Trophoblast cell (in vitro differentiated cells and primary cell): ENCODE results near the gene BCL11B.

Experiments
- DNase-seq, 2 donors: peaks; one replicate each; pipeline ENCODE4 v3.0.0-alpha.2; 2016
- H2AFZ ChIP-seq: 2 replicates; pipeline ENCODE4 v1.6.1; 2013; ENCODE audit warnings: low read length, moderate library complexity, mild to moderate bottlenecking; ENCODE audit not compliant: insufficient read depth, poor library complexity
- H2AK5ac ChIP-seq: 2 replicates; pipeline ENCODE4 v1.6.1; 2013; ENCODE audit warnings: mild to moderate bottlenecking, low read length
- H2BK120ac ChIP-seq: 2 replicates; pipeline ENCODE4 v1.6.1; 2013; ENCODE audit warnings: low read length, mild to moderate bottlenecking, moderate library complexity; ENCODE audit not compliant: insufficient read depth, poor library complexity
- H2BK12ac ChIP-seq: 2 replicates; pipeline ENCODE4 v1.6.1; 2013; ENCODE audit warnings: mild to moderate bottlenecking, low read length, moderate library complexity
- H2BK5ac ChIP-seq: 2 replicates; pipeline ENCODE4 v1.6.1; 2013; ENCODE audit warnings: low read length, low read depth, moderate library complexity, mild to moderate bottlenecking; ENCODE audit not compliant: poor library complexity
- H3K14ac ChIP-seq: 2 replicates; pipeline ENCODE4 v1.6.1; 2013; ENCODE audit warnings: mild to moderate bottlenecking, low read length
- H3K18ac ChIP-seq: 2 replicates; pipeline ENCODE4 v1.6.1; 2013; ENCODE audit warnings: mild to moderate bottlenecking, low read length
- H3K23ac ChIP-seq: 2 replicates; pipeline ENCODE4 v1.6.1; 2013; ENCODE audit warnings: low read length
- H3K27ac ChIP-seq: 2 replicates; pipeline ENCODE4 v1.5.1; 2013; ENCODE audit warnings: low read depth, mild to moderate bottlenecking, inconsistent platforms, low read length, moderate library complexity
- H3K27me3 ChIP-seq: 2 replicates; pipeline ENCODE4 v1.6.1; 2013; ENCODE audit warnings: inconsistent platforms, mild to moderate bottlenecking, low read length, moderate library complexity; ENCODE audit not compliant: insufficient read depth
- H3K36me3 ChIP-seq, 2 experiments: 1 replicate in 1 of 2; 2 replicates in 1 of 2; pipeline ENCODE4 v1.6.1; 2013; ENCODE audit warnings: low read length in 2 of 2, mild to moderate bottlenecking in 2 of 2, moderate library complexity in 1 of 2; ENCODE audit not compliant: insufficient read depth in 2 of 2, control insufficient read depth in 1 of 2
- H3K4ac ChIP-seq: 2 replicates; pipeline ENCODE4 v1.6.1; 2013; ENCODE audit warnings: low read depth, mild to moderate bottlenecking, low read length, moderate library complexity
- H3K4me1 ChIP-seq, 2 experiments: 1 replicate in 1 of 2; 2 replicates in 1 of 2; pipeline ENCODE4 v1.6.1; 2013; ENCODE audit warnings: low read length in 2 of 2, mild to moderate bottlenecking in 2 of 2, moderate library complexity in 1 of 2; ENCODE audit not compliant: insufficient read depth in 2 of 2, control insufficient read depth in 1 of 2
- H3K4me2 ChIP-seq: 2 replicates; pipeline ENCODE4 v1.6.1; 2013; ENCODE audit warnings: inconsistent platforms, mild to moderate bottlenecking, low read length, moderate library complexity
- H3K4me3 ChIP-seq: 2 replicates; pipeline ENCODE4 v1.5.1; 2013; ENCODE audit warnings: mild to moderate bottlenecking, low read depth, low read length, inconsistent platforms
- H3K79me1 ChIP-seq: one replicate; pipeline ENCODE4 v1.6.1; 2013; ENCODE audit warnings: low read length
- H3K79me2 ChIP-seq: 2 replicates; pipeline ENCODE4 v1.6.1; 2013; ENCODE audit warnings: low read length, mild to moderate bottlenecking; ENCODE audit not compliant: control insufficient read depth, insufficient read depth, poor library complexity
- H3K9ac ChIP-seq: 2 replicates; pipeline ENCODE4 v1.6.1; 2013; ENCODE audit warnings: mild to moderate bottlenecking, low read length
- H3K9me3 ChIP-seq: 2 replicates; pipeline ENCODE4 v1.6.1; 2013; ENCODE audit warnings: low read depth, mild to moderate bottlenecking, control low read depth, inconsistent platforms, low read length; ENCODE audit not compliant: insufficient read depth
- H4K12ac ChIP-seq: 2 replicates; pipeline ENCODE4 v1.6.1; 2013; ENCODE audit warnings: low read depth, mild to moderate bottlenecking, low read length, moderate library complexity
- H4K8ac ChIP-seq: 2 replicates; pipeline ENCODE4 v1.6.1; 2013; ENCODE audit warnings: low read depth, mild to moderate bottlenecking, low read length, moderate library complexity
- H4K91ac ChIP-seq: one replicate; pipeline ENCODE4 v1.6.1; 2013; ENCODE audit warnings: low read depth, mild to moderate bottlenecking, low read length, moderate library complexity
- WGBS: extraction: QIAGEN DNeasy Blood & Tissue Kit; methylation state at CpG from one replicate; pipeline ENCODE4 v1.1.7; 2013; ENCODE audit warnings: missing lambda C conversion rate; ENCODE audit not compliant: insufficient read length, insufficient coverage; ENCODE audit errors: extremely low coverage; 5-methylcytosine and 5-hydroxymethylcytosine counted together

The BCL11B gene

DNA sequence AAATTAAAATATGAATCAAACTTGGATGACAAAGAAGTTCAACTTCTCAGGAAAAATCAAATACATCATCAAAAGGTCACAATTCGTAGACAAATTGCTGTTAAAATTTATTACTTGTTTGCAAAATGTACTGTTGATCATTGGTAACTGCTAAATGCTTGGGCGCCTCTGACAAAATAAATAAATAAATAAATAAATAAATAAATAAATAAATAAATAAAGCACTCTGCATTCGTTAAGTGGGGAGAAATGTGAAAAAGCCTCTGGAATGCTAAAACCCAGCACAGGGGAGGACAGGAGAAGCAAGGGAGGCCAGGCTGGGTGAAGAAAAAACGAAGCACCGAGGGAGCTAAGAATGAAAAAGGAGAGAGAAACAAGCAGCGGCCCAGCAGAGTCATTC, 115.2 kb downstream of the BCL11B start:
- Histone ChIP-seq H3K4ac (no peak overlapping the region), H3K4me2 (no peak overlapping the region), H2AFZ (no peak overlapping the region), H3K9ac (no peak overlapping the region), H2BK12ac (no peak overlapping the region), H3K79me1 (no peaks in the 10 kb centered on the region), H4K12ac (no peak overlapping the region), H2BK5ac (no peak overlapping the region), H3K36me3 (no peaks in the 10 kb centered on the region), H3K4me1 (peaks cover 3 to 13% of the 10 kb centered on the region in 2 experiments), H4K91ac (no peak overlapping the region), H2AK5ac (no peak overlapping the region), H3K27me3 (no peaks in the 10 kb centered on the region), H3K18ac (no peak overlapping the region), H3K27ac (no peak overlapping the region), H2BK120ac (no peak overlapping the region), H3K4me3 (no peak overlapping the region), H4K8ac (no peak overlapping the region), H3K9me3 (peaks cover 5% of the 10 kb centered on the region), H3K14ac (no peak overlapping the region), H3K79me2 (no peaks in the 10 kb centered on the region), H3K23ac (no peak overlapping the region)
- no peak for DNase-seq
- no CpG with 5 or more reads among the region's 6 CpGs for WGBS

DNA sequence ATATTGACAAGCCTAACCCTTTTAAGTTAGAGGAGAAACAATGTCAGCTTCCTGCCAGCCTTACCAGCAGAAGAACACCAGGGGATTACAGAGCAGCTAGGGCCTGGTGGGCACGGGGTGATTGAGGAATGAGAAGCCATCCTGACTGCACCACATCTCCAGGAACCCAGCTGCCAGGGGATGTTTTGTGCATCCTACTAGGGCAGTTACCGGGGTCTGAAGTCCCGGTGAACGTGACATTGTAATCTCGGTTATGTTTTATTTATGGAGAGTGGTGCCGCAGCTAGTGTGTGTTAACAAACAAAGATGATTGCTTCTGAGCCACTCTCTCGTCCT, 115.9 kb downstream of the BCL11B start:
- Histone ChIP-seq H3K9me3 (peaks cover 5% of the 10 kb centered on the region), H3K4ac (no peak overlapping the region), H3K79me2 (no peaks in the 10 kb centered on the region), H4K91ac (no peak overlapping the region), H2BK120ac (no peak overlapping the region), H3K14ac (no peak overlapping the region), H4K8ac (no peak overlapping the region), H3K4me1 (peaks cover 3 to 13% of the 10 kb centered on the region in 2 experiments), H3K79me1 (no peaks in the 10 kb centered on the region), H3K27me3 (no peaks in the 10 kb centered on the region), H2BK5ac (no peak overlapping the region), H3K27ac (no peak overlapping the region), H3K23ac (no peak overlapping the region), H4K12ac (no peak overlapping the region), H3K9ac (no peak overlapping the region), H2AFZ (no peak overlapping the region), H2BK12ac (no peak overlapping the region), H2AK5ac (no peak overlapping the region), H3K4me3 (peak overlapping the region; percentile 4), H3K4me2 (no peak overlapping the region), H3K36me3 (no peaks in the 10 kb centered on the region), H3K18ac (no peak overlapping the region)
- no CpG with 5 or more reads among the region's 7 CpGs for WGBS
- DNase-seq = no peak

DNA sequence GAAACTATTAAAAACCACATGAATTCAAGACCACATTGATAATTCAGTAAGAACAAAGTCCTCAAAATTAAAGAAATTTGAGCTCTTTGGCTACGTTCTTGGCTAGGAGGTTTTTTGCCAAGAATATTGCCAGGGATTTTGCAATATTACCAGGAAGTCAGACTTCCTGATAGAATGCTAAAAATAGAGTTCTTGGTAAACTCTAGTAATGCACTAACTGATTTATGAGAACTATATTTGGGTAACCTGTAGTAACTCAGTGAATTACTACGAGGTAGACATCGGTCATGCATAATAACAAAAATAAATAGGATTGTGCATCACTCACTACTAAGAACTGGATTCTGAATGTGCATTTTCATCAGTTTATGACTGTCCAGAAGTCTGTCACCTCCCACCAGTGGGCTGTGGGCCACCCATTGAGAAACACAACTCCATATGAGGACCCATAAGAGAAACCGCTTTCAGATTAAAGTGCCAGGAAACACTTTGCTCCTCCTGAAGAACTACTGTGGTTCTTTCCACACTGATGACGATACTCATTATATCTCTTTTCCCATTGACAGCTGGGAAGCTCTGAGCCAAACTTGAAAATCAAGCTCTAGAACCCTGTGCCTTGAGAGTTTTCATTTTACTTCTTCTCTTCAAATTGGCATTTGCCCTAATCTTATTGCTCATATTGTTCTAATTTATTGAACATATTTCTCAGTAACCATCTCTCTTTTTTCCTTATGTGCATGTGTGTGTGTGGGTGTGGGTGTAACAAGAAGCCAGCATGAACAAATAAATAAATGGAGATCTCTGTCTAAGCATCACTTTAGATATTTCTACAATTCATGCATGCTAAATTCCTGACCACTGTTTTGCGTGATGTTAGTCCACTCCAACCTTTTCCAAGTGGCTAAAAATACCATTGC, 116.6 kb downstream of the BCL11B start:
- H4K91ac ChIP-seq = no peak overlapping the region
- no peak overlapping the region for H3K18ac ChIP-seq
- no peak for DNase-seq
- H3K23ac ChIP-seq = no peak overlapping the region
- no peaks in the 10 kb centered on the region for H3K27me3 ChIP-seq
- H3K4me1 ChIP-seq = peaks cover 3 to 13% of the 10 kb centered on the region in 2 experiments
- no peak overlapping the region for H3K4me2 ChIP-seq
- H3K27ac ChIP-seq = no peak overlapping the region
- no peak overlapping the region for H2BK5ac ChIP-seq
- H3K4ac ChIP-seq = no peak overlapping the region
- no peaks in the 10 kb centered on the region for H3K79me2 ChIP-seq
- no peaks in the 10 kb centered on the region for H3K79me1 ChIP-seq
- H4K8ac ChIP-seq = no peak overlapping the region
- no peak overlapping the region for H2AK5ac ChIP-seq
- H3K36me3 ChIP-seq = no peaks in the 10 kb centered on the region
- H2BK12ac ChIP-seq = no peak overlapping the region
- H2AFZ ChIP-seq = no peak overlapping the region
- no peak overlapping the region for H3K14ac ChIP-seq
- H4K12ac ChIP-seq = no peak overlapping the region
- H3K9me3 ChIP-seq = peaks cover 5% of the 10 kb centered on the region
- no peak overlapping the region for H2BK120ac ChIP-seq
- H3K9ac ChIP-seq = no peak overlapping the region
- WGBS = no CpG with 5 or more reads among the region's 6 CpGs
- no peak overlapping the region for H3K4me3 ChIP-seq

DNA sequence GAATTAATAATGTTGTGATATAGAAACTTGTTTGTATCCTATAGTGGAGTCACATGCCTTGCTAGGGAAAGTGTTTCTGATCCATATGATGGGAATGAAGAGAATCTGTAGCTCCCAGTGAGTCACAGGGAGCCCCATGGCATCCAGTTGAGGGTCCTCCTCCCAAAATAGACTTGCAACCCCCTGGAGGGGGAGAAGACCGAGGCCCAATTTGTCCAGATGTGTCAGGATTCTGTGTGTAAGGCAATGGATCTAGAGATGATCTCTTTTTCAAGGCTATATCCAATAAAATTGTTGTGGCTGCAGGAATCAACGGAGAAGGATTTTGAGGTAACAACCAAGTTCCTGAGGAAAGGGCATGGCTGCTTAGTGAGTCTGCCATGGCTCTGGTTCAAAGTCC, 121.8 kb downstream of the BCL11B start:
- no peak overlapping the region for H3K4ac ChIP-seq
- H3K79me1 ChIP-seq = no peaks in the 10 kb centered on the region
- no peak overlapping the region for H4K12ac ChIP-seq
- no peak overlapping the region for H3K9ac ChIP-seq
- H4K8ac ChIP-seq = no peak overlapping the region
- no peak overlapping the region for H3K4me2 ChIP-seq
- no peak overlapping the region for H2BK120ac ChIP-seq
- no peaks in the 10 kb centered on the region for H3K4me1 ChIP-seq
- DNase-seq = no peak
- no peak overlapping the region for H2AK5ac ChIP-seq
- no peak overlapping the region for H2BK5ac ChIP-seq
- H3K18ac ChIP-seq = no peak overlapping the region
- H4K91ac ChIP-seq = no peak overlapping the region
- no peak overlapping the region for H3K14ac ChIP-seq
- H3K23ac ChIP-seq = no peak overlapping the region
- H3K9me3 ChIP-seq = no peaks in the 10 kb centered on the region
- no CpG with 5 or more reads among the region's 2 CpGs for WGBS
- no peak overlapping the region for H2AFZ ChIP-seq
- no peaks in the 10 kb centered on the region for H3K27me3 ChIP-seq
- no peak overlapping the region for H2BK12ac ChIP-seq
- H3K27ac ChIP-seq = no peak overlapping the region
- H3K36me3 ChIP-seq = no peaks in the 10 kb centered on the region
- no peak overlapping the region for H3K4me3 ChIP-seq
- H3K79me2 ChIP-seq = no peaks in the 10 kb centered on the region
